PC-9 (cell line): ENCODE results near the gene EIF2B1. TPM values are rescaled to one million over a fixed set of nuclear protein-coding genes. Genes with fewer than 3 reads are reported as not detected.

ENCODE experiments used
- BruUV-seq: library from RNA; stranded (reverse); fragments of 400-500 nt; replicated peaks from 2 replicates; lab custom pipeline; 2021; lab: Mats Ljungman, UMichigan
- CTCF ChIA-PET: fragments of 300-600 bp; sonication (Branson Sonifier 250); formaldehyde crosslinking; loops from one replicate; lab custom pipeline; 2022; ENCODE audit warnings: antibody characterized with exemption; lab: Charles Lee
- POLR2A ChIA-PET: fragments of 300-600 bp; sonication (Branson Sonifier 250); formaldehyde crosslinking; loops from one replicate; lab custom pipeline; 2022; ENCODE audit warnings: antibody characterized with exemption; ENCODE audit not compliant: unreplicated experiment; lab: Charles Lee
- DNase-seq, 2 experiments: peaks; one replicate each; pipeline versions ENCODE4 v3.0.0 to v3.0.0-alpha.2; 2015 to 2022; ENCODE audit warnings: mixed read lengths in 1 of 2
- H2AFZ ChIP-seq: fragments of 200-600 bp; sonication (generic); 2 replicates; pipeline ENCODE4 v1.8.1; 2017; ENCODE audit warnings: antibody characterized with exemption
- H3F3A ChIP-seq: fragments of 200-600 bp; sonication (generic); 2 replicates; pipeline ENCODE4 v1.8.1; 2017; ENCODE audit warnings: antibody characterized with exemption, mild to moderate bottlenecking, low read depth; ENCODE audit not compliant: insufficient read depth
- H3K27ac ChIP-seq: fragments of 200-600 bp; sonication (generic); 2 replicates; pipeline ENCODE4 v1.6.1; 2016; ENCODE audit warnings: mixed run types
- H3K27me3 ChIP-seq: fragments of 200-600 bp; sonication (generic); 2 replicates; pipeline ENCODE4 v1.6.1; 2016; ENCODE audit warnings: low read depth, mixed run types; ENCODE audit not compliant: insufficient read depth
- H3K36me3 ChIP-seq: fragments of 200-600 bp; sonication (generic); 2 replicates; pipeline ENCODE4 v1.6.1; 2016; ENCODE audit warnings: low read depth, mixed run types
- H3K4me1 ChIP-seq: fragments of 200-600 bp; sonication (generic); replicated peaks from 2 replicates; pipeline ENCODE4 v1.6.1; 2016; ENCODE audit warnings: mixed run types; ENCODE audit not compliant: insufficient read depth
- H3K4me2 ChIP-seq: fragments of 200-600 bp; sonication (generic); 2 replicates; pipeline ENCODE4 v1.6.1; 2017; ENCODE audit warnings: mixed run types
- H3K4me3 ChIP-seq: fragments of 200-600 bp; sonication (generic); 2 replicates; pipeline ENCODE4 v1.6.1; 2016; ENCODE audit warnings: mixed run types
- H3K79me2 ChIP-seq: fragments of 200-600 bp; sonication (generic); 2 replicates; pipeline ENCODE4 v1.6.1; 2017; ENCODE audit warnings: low read depth, mixed run types
- H3K9me2 ChIP-seq: fragments of 200-600 bp; sonication (generic); 2 replicates; pipeline ENCODE4 v1.8.1; 2017; ENCODE audit warnings: mild to moderate bottlenecking; ENCODE audit not compliant: insufficient read depth
- H3K9me3 ChIP-seq: fragments of 200-600 bp; sonication (generic); 2 replicates; pipeline ENCODE4 v1.8.1; 2016; ENCODE audit warnings: low read depth; ENCODE audit not compliant: insufficient read depth
- H4K20me1 ChIP-seq: fragments of 200-600 bp; sonication (generic); 2 replicates; pipeline ENCODE4 v1.8.1; 2017; ENCODE audit not compliant: insufficient read depth
- EZH2 ChIP-seq: fragments of 200-600 bp; sonication (generic); IDR thresholded peaks from 2 replicates; pipeline ENCODE4 v1.8.0; 2017; ENCODE audit warnings: antibody characterized with exemption, low read depth
- intact Hi-C: fragments of 100-400 bp; cut with micrococcal nuclease; formaldehyde crosslinking; loops from one replicate; pipeline ENCODE4 v1.10.0; 2022; ENCODE audit not compliant: unreplicated experiment
- total RNA-seq: library from RNA; stranded (reverse); gene quantifications from 2 replicates; pipeline ENCODE4 v1.2.3, GENCODE V29; 2021
- TF ChIP-seq, protein P1 (sequence below): fragments of 200-600 bp; sonication (generic); conservative IDR thresholded peaks from 2 replicates; pipeline ENCODE4 v1.6.1; 2017; ENCODE audit warnings: mixed run types, antibody characterized with exemption, mild to moderate bottlenecking, moderate library complexity

The EIF2B1 gene
- total RNA-seq, 1 experiment from 2014 or later: 47.3 TPM

DNA sequence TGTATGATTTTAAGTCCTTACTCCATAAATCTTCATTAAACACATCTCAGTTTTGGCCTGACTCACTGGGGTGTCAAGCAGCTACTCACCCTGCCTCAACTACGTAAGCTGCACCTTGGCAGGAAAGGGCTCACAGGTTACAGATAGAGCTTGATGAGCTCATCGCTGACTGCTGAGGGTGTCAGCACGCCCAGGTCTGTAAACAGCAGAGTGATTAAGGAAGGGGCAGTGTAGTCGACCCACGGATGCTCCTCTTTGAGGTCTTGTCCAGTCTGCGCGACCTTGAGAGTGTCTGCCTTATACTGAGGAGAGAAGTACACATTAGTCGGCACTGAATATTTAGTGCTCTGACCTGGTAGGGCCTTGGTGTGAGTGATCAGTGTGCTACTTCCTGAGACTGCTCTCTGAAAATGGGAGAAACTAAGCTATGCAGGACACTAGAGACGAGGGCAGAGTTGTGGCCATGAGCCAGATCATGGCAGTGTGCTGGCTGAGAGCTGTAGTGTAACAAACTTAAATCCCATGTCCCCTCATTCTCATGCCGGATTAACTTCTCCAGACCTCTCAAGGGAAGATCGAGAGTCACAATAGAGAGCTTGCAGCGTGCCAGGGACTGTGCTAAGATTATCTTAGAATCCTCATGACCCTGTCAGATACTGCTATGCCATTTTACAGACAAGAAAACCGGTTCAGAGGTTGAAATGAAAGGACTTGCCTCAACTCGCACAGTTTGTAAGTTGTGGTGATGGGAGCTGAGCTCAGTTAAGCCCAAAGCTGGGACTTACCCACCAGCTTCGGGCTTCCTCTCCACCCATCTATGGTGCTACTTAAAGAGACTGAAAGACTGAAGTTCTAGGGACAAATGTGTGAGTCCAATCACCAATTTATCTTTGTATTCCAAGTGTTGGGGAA is 11.6 kb downstream of the EIF2B1 start:
- intact Hi-C loops: no loop called here
- peaks cover 6% of the 10 kb centered on the region; the same call in 1 of the 2 replicates for H4K20me1 ChIP-seq
- no peak overlapping the region for H3K27ac ChIP-seq
- H3K4me2 ChIP-seq: no peak overlapping the region
- H3K27me3 ChIP-seq: no peaks in the 10 kb centered on the region
- BruUV-seq: no TSS peak
- ChIA-PET CTCF (interaction anchor here (0.6 kb wide), 1 partner anchor 9 kb away, joined by 4 read pairs; no protein-coding TSS in a partner anchor), POLR2A (no interaction called here)
- H3K4me1 ChIP-seq: no peaks in the 10 kb centered on the region
- no peak overlapping the region for H3K4me3 ChIP-seq
- H3K9me2 ChIP-seq: no peaks in the 10 kb centered on the region
- TF ChIP-seq EZH2: no peak
- TF ChIP-seq, protein P1, sequence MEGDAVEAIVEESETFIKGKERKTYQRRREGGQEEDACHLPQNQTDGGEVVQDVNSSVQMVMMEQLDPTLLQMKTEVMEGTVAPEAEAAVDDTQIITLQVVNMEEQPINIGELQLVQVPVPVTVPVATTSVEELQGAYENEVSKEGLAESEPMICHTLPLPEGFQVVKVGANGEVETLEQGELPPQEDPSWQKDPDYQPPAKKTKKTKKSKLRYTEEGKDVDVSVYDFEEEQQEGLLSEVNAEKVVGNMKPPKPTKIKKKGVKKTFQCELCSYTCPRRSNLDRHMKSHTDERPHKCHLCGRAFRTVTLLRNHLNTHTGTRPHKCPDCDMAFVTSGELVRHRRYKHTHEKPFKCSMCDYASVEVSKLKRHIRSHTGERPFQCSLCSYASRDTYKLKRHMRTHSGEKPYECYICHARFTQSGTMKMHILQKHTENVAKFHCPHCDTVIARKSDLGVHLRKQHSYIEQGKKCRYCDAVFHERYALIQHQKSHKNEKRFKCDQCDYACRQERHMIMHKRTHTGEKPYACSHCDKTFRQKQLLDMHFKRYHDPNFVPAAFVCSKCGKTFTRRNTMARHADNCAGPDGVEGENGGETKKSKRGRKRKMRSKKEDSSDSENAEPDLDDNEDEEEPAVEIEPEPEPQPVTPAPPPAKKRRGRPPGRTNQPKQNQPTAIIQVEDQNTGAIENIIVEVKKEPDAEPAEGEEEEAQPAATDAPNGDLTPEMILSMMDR: no peak
- no peak for DNase-seq
- peaks cover 13% of the 10 kb centered on the region; the same call in 1 of the 2 replicates for H3F3A ChIP-seq
- H3K36me3 ChIP-seq: peaks cover 24% of the 10 kb centered on the region
- no peaks in the 10 kb centered on the region for H3K9me3 ChIP-seq
- H2AFZ ChIP-seq: no peak overlapping the region
- H3K79me2 ChIP-seq: no peaks in the 10 kb centered on the region

DNA sequence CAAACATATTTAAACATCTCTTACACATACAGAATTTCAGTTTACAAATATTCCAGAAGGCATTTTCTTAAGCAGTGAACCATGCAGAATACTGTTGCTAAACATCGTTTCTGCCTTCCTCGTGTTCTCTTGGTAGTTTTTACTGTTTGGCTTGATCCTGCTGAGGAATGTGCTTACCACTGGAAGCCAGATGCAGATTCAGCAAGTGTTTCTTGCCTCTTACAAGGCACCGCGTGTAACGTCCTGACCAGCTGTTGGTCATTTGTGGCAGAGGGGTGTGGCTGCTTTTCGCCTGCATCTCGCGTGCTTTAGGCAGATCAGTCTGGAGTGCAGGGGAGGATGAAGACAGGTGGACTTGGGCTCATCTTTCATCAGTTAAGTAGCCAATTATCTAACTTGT is 12.4 kb downstream of the EIF2B1 start:
- H3K36me3 ChIP-seq: peaks cover 28% of the 10 kb centered on the region
- intact Hi-C loops: no loop called here
- H3F3A ChIP-seq: peaks cover 13% of the 10 kb centered on the region; the same call in 1 of the 2 replicates
- peaks cover 6% of the 10 kb centered on the region; the same call in 1 of the 2 replicates for H4K20me1 ChIP-seq
- H3K9me2 ChIP-seq: no peaks in the 10 kb centered on the region
- no peak overlapping the region for H3K4me2 ChIP-seq
- no peaks in the 10 kb centered on the region for H3K79me2 ChIP-seq
- TSS peak; percentile 11 for BruUV-seq
- no peak overlapping the region for H3K4me3 ChIP-seq
- H3K27ac ChIP-seq: no peak overlapping the region
- no peak overlapping the region for H2AFZ ChIP-seq
- no peaks in the 10 kb centered on the region for H3K27me3 ChIP-seq
- TF ChIP-seq EZH2: no peak
- TF ChIP-seq, protein P1: no peak
- DNase-seq: no peak
- ChIA-PET CTCF (no interaction called here), POLR2A (no interaction called here)
- H3K9me3 ChIP-seq: no peaks in the 10 kb centered on the region
- no peaks in the 10 kb centered on the region for H3K4me1 ChIP-seq

DNA sequence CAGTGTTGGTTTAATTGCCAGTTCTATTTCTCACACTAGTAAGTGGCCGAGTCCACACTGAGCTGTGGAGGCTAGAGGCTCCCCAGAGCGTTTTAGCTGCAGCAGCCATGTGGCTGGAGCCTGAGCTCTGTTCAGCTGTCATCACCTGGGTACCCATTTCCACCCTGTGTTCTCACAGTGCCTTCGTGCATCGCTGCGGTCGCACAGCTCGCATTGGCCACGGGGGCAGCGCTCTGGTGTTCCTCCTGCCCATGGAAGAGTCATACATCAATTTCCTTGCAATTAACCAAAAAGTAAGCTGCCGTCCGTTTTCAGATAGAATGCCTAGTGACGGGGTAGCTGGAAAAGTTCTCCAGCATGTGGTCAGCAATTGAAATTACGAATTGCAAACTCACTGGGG is 15.9 kb downstream of the EIF2B1 start:
- no TSS peak for BruUV-seq
- no peaks in the 10 kb centered on the region for H3K4me1 ChIP-seq
- H3K79me2 ChIP-seq: no peaks in the 10 kb centered on the region
- no peak for DNase-seq
- TF ChIP-seq, protein P1: no peak
- TF ChIP-seq EZH2: no peak
- H3K27me3 ChIP-seq: no peaks in the 10 kb centered on the region
- ChIA-PET CTCF (interaction anchor here (0.7 kb wide), 1 partner anchor 1036 kb away, joined by 10 read pairs; no protein-coding TSS in a partner anchor), POLR2A (no interaction called here)
- peaks cover 12% of the 10 kb centered on the region; the same call in 1 of the 2 replicates for H3F3A ChIP-seq
- H4K20me1 ChIP-seq: peaks cover 6% of the 10 kb centered on the region
- peaks cover 34% of the 10 kb centered on the region for H3K36me3 ChIP-seq
- H3K9me2 ChIP-seq: no peaks in the 10 kb centered on the region
- intact Hi-C loops: no loop called here
- no peak overlapping the region for H3K27ac ChIP-seq
- H2AFZ ChIP-seq: no peak overlapping the region
- no peak overlapping the region for H3K4me2 ChIP-seq
- no peak overlapping the region for H3K4me3 ChIP-seq
- no peaks in the 10 kb centered on the region for H3K9me3 ChIP-seq
